Mesothelial cell of epicardium (in vitro differentiated cells): ENCODE results near the gene CSK. TPM values are rescaled to one million over a fixed set of nuclear protein-coding genes. Genes with fewer than 3 reads are reported as not detected.
A peak's percentile ranks its signal among the peaks of the same experiment; 100 is the strongest.

Source experiments
- DNase-seq, 2 experiments: peaks; one replicate each; pipeline ENCODE4 v3.0.0; 2021; ENCODE audit warnings: low spot score in 2 of 2; ENCODE audit not compliant: unreplicated experiment in 2 of 2
- H3K27ac Mint-ChIP-seq: 2 replicates; pipeline ENCODE4 v1.8.0; 2021; ENCODE audit warnings: mixed read lengths
- H3K27me3 Mint-ChIP-seq: 2 replicates; pipeline ENCODE4 v1.8.0; 2021; ENCODE audit warnings: low read depth, mixed read lengths
- H3K36me3 Mint-ChIP-seq: 2 replicates; pipeline ENCODE4 v1.8.0; 2021; ENCODE audit warnings: mixed read lengths
- H3K4me1 Mint-ChIP-seq: 2 replicates; pipeline ENCODE4 v1.8.0; 2021; ENCODE audit warnings: mixed read lengths
- H3K4me3 Mint-ChIP-seq: 2 replicates; pipeline ENCODE4 v1.8.0; 2021; ENCODE audit warnings: mild to moderate bottlenecking, moderate library complexity, mixed read lengths
- H3K9me3 Mint-ChIP-seq: 2 replicates; pipeline ENCODE4 v1.8.0; 2021; ENCODE audit warnings: mixed read lengths
- total RNA-seq: library from RNA; stranded (reverse); gene quantifications from 3 replicates; pipeline ENCODE4 v1.2.1, GENCODE V29; 2021
- TF ChIP-seq, protein P1 (sequence below): fragments of 200-600 bp; sonication (generic); IDR thresholded peaks from one replicate; pipeline ENCODE4 v1.5.0; 2021; ENCODE audit warnings: antibody characterized with exemption; ENCODE audit not compliant: unreplicated experiment

Gene CSK
- total RNA-seq, 1 donor from 2014 or later, result 58.1 TPM

DNA sequence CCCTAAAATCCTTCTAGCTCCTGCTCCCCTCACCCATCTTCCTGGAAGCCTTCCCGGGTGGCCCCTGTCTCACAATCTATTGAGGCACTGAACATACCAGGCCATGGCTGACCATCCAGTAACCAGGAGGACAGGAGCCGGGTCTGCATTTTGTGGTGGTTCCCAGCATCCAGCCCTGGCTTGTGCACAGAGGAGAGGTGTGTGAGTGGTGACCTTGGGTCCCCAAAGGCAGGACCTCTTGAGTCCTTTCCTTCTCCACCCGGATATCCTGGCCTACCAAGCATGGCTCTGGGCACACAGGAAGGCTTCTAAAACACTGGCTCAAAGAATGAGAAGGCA is 7.8 kb downstream of the CSK start:
- Mint-ChIP-seq H3K27me3 (no peaks in the 10 kb centered on the region), H3K27ac (no peak overlapping the region), H3K9me3 (no peaks in the 10 kb centered on the region), H3K4me1 (peaks cover 30% of the 10 kb centered on the region), H3K36me3 (no peaks in the 10 kb centered on the region), H3K4me3 (no peak overlapping the region)
- DNase-seq, result no peak
- TF ChIP-seq, protein P1, sequence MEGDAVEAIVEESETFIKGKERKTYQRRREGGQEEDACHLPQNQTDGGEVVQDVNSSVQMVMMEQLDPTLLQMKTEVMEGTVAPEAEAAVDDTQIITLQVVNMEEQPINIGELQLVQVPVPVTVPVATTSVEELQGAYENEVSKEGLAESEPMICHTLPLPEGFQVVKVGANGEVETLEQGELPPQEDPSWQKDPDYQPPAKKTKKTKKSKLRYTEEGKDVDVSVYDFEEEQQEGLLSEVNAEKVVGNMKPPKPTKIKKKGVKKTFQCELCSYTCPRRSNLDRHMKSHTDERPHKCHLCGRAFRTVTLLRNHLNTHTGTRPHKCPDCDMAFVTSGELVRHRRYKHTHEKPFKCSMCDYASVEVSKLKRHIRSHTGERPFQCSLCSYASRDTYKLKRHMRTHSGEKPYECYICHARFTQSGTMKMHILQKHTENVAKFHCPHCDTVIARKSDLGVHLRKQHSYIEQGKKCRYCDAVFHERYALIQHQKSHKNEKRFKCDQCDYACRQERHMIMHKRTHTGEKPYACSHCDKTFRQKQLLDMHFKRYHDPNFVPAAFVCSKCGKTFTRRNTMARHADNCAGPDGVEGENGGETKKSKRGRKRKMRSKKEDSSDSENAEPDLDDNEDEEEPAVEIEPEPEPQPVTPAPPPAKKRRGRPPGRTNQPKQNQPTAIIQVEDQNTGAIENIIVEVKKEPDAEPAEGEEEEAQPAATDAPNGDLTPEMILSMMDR, result no peak

DNA sequence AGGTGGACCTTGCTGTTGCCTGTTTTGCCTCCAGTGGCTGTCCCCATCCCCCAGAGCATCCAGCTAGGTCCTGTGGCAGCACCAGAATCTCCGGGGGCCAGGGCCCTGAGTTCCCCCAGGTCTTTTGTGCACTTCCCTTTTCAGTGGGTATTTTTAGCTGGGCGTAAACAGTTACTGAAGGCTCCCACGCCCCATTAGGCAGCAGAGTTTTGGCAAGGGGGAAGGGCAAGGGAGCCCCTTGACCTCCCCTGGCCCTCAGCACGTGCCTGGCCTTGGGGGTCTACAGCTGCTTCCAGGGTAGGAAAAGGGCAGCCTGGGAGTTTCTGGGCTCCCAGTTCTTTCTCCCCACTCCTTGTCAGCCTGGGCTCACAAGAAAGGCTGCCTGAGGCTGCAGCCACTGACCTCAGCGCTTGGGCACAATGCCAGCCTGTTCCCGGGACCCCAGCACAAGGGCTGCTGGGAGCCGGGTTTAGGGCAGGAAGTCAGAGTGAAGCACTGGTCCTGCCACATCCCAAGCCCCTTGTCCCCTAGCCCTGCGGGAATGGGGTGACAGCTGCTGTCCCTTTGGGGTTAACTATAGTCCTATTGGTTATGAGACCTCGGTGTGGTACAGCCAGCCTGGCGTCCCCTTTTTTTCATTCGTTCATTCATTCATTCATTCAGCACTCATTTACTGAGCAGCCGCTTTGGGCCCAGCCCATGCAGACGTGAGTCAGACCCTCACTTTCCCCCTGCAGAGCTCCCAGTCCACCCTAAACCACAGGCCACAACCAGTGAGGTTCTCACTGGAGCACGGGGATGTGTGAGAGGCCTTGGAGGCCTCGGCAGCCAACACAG is 8.4 kb downstream of the CSK start:
- Mint-ChIP-seq H3K27ac (peak overlapping the region; percentile 79), H3K4me3 (no peak overlapping the region), H3K36me3 (no peaks in the 10 kb centered on the region), H3K9me3 (no peaks in the 10 kb centered on the region), H3K4me1 (peaks cover 28% of the 10 kb centered on the region), H3K27me3 (no peaks in the 10 kb centered on the region)
- no peak for DNase-seq
- TF ChIP-seq, protein P1, result no peak

- peaks cover 28% of the 10 kb centered on the region for H3K4me1 Mint-ChIP-seq
- no peak overlapping the region for H3K27ac Mint-ChIP-seq
- no peaks in the 10 kb centered on the region for H3K9me3 Mint-ChIP-seq
- no peak overlapping the region for H3K4me3 Mint-ChIP-seq
- TF ChIP-seq, protein P1, result no peak
- H3K36me3 Mint-ChIP-seq, result no peaks in the 10 kb centered on the region
- DNase-seq, result no peak
- no peaks in the 10 kb centered on the region for H3K27me3 Mint-ChIP-seq
Measured at GRCh38 chr15:74791007-74791406, 9.1 kb downstream of the CSK start.

GRCh38 chr15:74791667-74792066 is 9.8 kb downstream of the CSK start:
- peaks cover 28% of the 10 kb centered on the region for H3K4me1 Mint-ChIP-seq
- H3K27ac Mint-ChIP-seq, result no peak overlapping the region
- H3K4me3 Mint-ChIP-seq, result no peak overlapping the region
- TF ChIP-seq, protein P1, result no peak
- H3K9me3 Mint-ChIP-seq, result no peaks in the 10 kb centered on the region
- no peaks in the 10 kb centered on the region for H3K36me3 Mint-ChIP-seq
- DNase-seq, result no peak
- no peaks in the 10 kb centered on the region for H3K27me3 Mint-ChIP-seq

- H3K4me1 Mint-ChIP-seq, result peaks cover 28% of the 10 kb centered on the region
- H3K27ac Mint-ChIP-seq, result no peak overlapping the region
- no peak for DNase-seq
- no peaks in the 10 kb centered on the region for H3K27me3 Mint-ChIP-seq
- TF ChIP-seq, protein P1, result no peak
- no peaks in the 10 kb centered on the region for H3K9me3 Mint-ChIP-seq
- H3K36me3 Mint-ChIP-seq, result no peaks in the 10 kb centered on the region
- H3K4me3 Mint-ChIP-seq, result no peak overlapping the region
Measured at GRCh38 chr15:74792227-74793016, 10.5 kb downstream of the CSK start.
